BE2C (cell line): ENCODE results near the gene JAG1.
A peak's percentile ranks its signal among the peaks of the same experiment; 100 is the strongest.

Experiments
- DNase-seq: peaks from one replicate; pipeline ENCODE4 v3.0.0-alpha.2; 2020
- H3K27me3 ChIP-seq: fragments of 250-450 bp; sonication (Bioruptor Pico); 2 replicates; pipeline ENCODE4 v1.5.1; 2020; ENCODE audit warnings: mild to moderate bottlenecking
- H3K36me3 ChIP-seq: fragments of 250-450 bp; sonication (Bioruptor Pico); 2 replicates; pipeline ENCODE4 v1.5.1; 2020; ENCODE audit warnings: mild to moderate bottlenecking
- H3K4me1 ChIP-seq: fragments of 250-450 bp; sonication (Bioruptor Pico); 2 replicates; pipeline ENCODE4 v1.5.1; 2020
- H3K4me3 ChIP-seq: 2 replicates; pipeline ENCODE4 v1.5.1; 2011; ENCODE audit warnings: low read depth, low read length
- H3K9me3 ChIP-seq: fragments of 250-450 bp; sonication (Bioruptor Pico); 2 replicates; pipeline ENCODE4 v1.5.1; 2020
- CTCF ChIP-seq: IDR thresholded peaks from 2 replicates; pipeline ENCODE4 v1.5.1; 2012; ENCODE audit warnings: mild to moderate bottlenecking, low read depth, low read length

The JAG1 gene

GRCh38 chr20:10645205-10645570, 28.6 kb downstream of the JAG1 start:
- Histone ChIP-seq H3K4me1 (peaks cover 26% of the 10 kb centered on the region), H3K9me3 (no peaks in the 10 kb centered on the region), H3K27me3 (no peaks in the 10 kb centered on the region), H3K4me3 (no peak overlapping the region), H3K36me3 (no peaks in the 10 kb centered on the region)
- no peak for DNase-seq
- no peak for TF ChIP-seq CTCF

GRCh38 chr20:10644458-10645204, 29.2 kb downstream of the JAG1 start:
- Histone ChIP-seq H3K9me3 (no peaks in the 10 kb centered on the region), H3K4me3 (no peak overlapping the region), H3K36me3 (no peaks in the 10 kb centered on the region), H3K4me1 (peaks cover 26% of the 10 kb centered on the region), H3K27me3 (no peaks in the 10 kb centered on the region)
- peak; percentile 58 for DNase-seq
- no peak for TF ChIP-seq CTCF

DNA sequence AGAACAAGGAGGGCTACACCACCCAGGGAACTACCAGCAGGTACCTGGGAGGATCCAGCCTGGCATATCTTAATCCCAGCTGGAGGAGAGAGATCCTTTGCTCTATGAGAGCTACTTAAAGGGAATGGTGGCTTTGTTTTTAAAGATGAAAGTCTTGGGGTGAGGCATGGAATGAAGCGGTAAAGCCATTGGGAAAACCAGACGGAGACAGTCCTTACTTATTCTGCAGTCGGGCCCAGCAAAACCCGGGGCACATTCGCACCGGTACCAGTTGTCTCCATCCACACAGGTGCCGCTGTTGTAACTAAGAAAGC, 30.3 kb downstream of the JAG1 start:
- Histone ChIP-seq H3K4me1 (peaks cover 26% of the 10 kb centered on the region), H3K4me3 (no peak overlapping the region), H3K27me3 (no peaks in the 10 kb centered on the region), H3K9me3 (no peaks in the 10 kb centered on the region), H3K36me3 (no peaks in the 10 kb centered on the region)
- TF ChIP-seq CTCF: no peak
- no peak for DNase-seq

DNA sequence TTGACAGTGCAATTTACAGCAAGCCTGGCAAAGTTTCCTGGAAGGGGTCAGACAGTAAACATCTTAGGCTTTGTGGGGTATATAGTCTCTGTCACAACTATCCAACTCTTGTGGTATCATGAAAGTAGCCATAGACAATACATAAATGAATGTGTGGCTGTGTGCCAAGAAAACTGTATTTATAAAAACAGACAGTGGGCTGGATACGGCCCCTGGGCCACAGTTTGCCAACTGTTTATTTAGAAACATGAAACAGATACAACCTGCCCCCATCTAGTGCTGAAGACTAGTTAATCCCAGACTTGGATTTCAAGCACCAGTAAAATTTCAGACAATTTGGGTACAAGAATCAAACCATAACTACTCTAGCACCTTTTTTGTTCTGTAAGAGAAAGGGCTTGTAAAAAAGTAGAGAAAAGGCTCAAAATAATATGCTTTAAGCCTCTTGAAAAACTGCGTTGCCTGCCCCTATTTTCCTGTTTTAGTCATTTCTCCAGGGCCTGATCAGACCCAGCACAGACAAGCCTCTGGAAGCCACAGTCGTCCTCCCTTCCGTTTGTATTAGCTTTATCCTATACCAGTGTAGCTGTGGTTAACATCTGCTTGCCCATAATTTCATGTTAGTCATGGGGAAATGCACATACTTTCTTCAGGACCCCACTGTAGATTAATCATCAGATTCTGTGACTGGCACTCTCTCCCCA, 30.8 kb downstream of the JAG1 start:
- Histone ChIP-seq H3K4me3 (no peak overlapping the region), H3K9me3 (no peaks in the 10 kb centered on the region), H3K27me3 (no peaks in the 10 kb centered on the region), H3K36me3 (no peaks in the 10 kb centered on the region), H3K4me1 (peaks cover 26% of the 10 kb centered on the region)
- DNase-seq: no peak
- no peak for TF ChIP-seq CTCF

DNA sequence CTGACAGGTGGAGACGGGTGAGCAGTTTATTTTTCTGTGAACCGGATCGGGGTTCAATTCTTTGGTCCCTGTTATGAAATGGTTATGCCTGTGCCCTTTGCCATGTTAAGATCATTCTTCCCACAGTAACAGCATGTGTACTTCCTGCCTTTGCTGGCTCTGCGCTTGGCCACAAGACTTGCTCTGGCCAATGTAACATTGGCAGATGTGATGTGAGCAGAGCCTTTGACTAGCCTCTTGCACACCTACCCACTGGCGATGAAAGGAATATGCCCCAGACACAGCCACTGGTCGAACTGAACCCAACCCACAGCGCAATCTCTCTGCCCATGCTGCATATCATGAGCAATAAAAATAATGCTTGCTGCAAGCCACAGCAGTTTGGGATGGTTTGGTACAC, 31.9 kb downstream of the JAG1 start:
- H3K4me1 ChIP-seq: peaks cover 18% of the 10 kb centered on the region
- TF ChIP-seq CTCF: no peak
- no peak for DNase-seq
- H3K36me3 ChIP-seq: no peaks in the 10 kb centered on the region
- H3K27me3 ChIP-seq: no peaks in the 10 kb centered on the region
- H3K9me3 ChIP-seq: no peaks in the 10 kb centered on the region
- H3K4me3 ChIP-seq: no peak overlapping the region

GRCh38 chr20:10641467-10641866, 32.3 kb downstream of the JAG1 start:
- TF ChIP-seq CTCF: no peak
- no peak for DNase-seq
- H3K4me1 ChIP-seq: peaks cover 18% of the 10 kb centered on the region
- no peaks in the 10 kb centered on the region for H3K27me3 ChIP-seq
- H3K36me3 ChIP-seq: no peaks in the 10 kb centered on the region
- no peak overlapping the region for H3K4me3 ChIP-seq
- no peaks in the 10 kb centered on the region for H3K9me3 ChIP-seq
